ENCODE measurements around the gene HDHD3.
"Not testable (repeated sequence)": the region's sequence is repeated elsewhere in the genome, so short reads cannot be mapped to it uniquely, and the experiment has no call there.

Gene HDHD3

DNA sequence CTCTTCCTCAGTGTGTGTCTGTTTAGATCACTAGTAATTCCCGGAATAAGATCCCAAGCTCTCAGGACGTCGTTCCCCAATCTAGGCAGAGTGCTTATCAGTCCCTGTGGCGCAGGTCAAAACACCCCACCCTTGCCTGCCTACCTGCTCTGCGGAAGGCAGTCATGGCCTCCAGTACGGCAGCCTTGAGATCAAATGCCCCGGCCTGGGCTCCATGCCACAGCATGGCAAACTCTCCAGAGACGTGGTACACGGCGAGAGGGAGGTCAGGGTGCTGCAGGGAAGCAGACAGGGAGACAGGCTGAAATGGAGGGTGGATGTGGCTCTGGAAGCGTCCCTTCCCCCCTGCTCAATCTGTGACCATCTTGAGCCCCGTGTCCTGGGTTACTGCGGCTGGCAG is 12.0 kb upstream of the HDHD3 start:
- no peak for DNase-seq

DNA sequence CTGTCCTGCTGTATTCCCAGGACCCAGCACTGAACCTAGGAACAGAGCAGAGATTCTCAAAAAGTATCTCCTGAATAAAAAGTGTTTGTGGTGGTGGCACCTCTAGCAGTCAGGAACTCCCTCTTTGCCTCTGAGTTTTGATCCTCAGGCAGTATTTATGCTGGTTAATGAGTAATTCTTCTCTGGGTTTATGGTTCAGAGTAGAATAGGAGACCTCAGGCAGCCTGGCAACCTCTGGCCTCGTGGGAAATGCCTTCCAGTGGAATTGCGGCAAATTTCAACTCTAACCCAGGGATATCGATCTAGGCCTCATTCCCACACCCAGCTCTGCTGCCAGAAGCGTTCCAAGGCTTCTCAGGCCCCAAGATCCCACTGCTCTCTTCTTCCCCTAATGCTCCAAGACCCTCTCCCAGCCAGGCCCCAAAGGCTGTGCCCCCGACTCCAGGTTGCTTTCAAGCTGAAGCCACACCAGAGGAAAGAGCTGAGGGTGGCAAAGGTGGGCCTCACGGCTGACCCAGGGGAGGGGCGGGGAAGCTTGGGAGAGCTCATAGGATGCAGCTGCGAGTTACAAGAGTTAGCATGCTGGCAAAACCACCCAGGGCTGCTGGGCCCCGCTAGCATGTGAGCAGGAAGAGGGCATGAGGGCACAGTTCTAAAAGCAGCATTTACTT is 10.9 kb upstream of the HDHD3 start:
- no peak for DNase-seq

DNA sequence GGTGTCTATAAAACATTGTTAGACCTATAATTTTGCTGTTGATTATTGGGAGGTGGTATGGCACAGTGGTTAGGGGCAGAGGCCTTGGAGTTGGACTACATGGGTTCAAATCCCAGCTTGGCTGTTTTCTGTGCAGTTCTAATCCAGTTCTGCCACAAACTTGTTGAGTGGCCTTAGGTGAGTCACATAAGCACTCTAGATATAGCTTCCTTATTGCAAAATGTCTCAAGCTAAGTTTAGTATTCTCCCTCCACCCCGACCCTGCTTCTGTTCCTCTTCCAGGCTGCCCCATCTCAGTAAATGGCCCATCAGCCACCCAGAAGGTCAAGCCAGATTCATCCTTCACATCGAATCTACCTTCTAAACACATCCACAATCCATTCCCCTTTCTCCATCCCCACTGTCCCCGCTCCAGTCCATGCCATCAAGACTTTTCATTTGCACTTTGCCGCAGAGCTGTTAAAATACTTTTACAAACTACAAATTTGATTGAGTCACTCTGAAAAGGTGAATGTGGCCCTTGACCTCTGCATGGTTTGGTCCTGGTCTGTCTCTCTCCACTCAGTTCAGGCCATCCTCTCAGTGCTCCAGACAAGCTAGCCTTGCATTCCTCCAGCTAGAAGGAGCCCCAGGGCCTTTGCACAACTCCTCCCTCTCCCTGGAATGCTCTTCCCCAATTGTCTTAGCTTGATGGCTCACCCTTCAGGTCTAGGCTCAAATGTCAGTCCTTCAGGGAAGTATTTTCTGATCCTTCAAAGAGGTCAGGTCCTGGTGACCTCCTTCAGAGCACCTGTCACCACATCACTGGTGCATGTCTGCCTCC is 10.0 kb upstream of the HDHD3 start:
- no peak for DNase-seq

DNA sequence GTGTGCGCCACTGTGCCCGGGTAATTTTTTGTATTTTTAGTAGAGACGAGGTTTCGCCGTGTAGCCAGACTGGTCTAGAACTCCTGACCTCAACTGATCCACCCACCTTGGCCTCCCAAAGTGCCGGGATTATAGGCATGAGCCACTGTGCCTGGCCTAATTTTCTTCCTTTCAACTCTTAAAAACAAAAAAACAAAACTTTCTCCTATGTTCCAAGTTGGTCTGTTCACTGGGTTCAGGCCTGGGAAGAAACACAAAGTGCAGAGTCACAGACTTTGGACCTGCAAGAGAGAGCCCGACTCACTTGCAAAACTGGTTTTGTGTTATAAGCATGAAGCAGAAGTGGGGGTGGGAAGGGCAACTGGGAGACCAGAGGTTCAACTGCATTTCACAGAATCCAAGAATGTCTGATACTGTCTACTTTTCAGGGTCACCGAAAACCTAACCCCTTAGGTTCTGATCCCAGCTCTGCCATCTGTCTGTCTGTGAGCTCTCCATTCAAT is 5.2 kb upstream of the HDHD3 start:
- no peak for DNase-seq

DNA sequence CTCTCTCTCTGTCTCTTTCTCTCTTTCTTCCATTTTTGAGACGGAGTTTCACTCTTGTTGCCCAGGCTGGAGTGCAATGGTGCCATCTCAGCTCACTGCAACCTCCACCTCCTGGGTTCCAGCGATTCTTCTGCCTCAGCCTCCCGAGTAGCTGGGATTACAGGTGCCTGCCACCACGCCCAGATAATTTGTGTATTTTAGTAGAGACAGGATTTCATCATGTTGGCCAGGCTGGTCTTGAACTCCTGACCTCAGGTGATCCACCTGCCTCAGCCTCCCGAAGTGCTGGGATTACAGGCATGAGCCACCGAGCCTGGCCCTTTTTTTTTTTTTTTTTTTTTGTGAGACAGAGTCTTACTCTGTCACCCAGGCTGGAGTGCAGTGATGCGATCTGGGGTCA is 4.7 kb upstream of the HDHD3 start:
- not testable (repeated sequence) for DNase-seq

DNA sequence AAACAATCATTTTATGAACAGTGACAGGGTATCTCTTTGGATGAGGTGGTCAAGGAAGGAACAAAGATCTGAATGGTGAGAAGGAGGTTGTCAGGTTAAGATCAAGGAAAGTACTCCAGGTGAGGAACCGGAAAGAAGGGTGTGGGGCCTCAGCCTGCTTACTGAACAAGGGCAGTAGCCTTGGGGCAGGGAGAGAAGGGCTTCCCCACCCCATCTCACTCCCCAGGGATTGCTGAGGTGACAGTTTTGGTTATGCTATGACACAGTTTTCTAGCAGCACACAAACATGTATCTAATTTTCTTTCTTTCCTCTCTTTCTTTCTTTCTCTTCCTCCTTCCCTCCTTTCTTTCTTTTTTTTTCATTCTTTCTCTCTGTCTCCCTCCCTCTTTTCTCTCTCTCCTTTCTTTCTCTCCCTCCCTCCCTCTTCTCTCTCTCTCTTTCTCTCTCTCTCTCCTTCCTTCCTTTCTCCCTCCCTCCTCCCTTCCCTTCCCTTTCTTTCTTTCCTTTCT is 4.1 kb upstream of the HDHD3 start:
- no peak for DNase-seq

DNA sequence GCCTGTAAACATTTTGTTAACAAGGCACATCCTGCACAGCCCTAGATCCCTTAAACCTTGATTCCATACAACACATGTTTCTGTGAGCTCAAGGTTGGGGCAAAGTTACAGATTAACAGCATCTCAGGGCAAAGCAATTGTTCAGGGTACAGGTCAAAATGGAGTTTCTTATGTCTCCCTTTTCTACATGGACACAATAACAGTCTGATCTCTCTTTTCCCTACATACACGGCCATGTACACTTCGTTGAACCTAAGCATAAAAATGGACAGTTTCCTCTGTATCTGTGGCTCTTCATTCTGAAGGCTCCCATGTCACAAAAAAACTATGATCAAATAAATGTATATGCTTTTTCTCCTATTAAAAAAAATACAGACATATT is 3.0 kb upstream of the HDHD3 start:
- DNase-seq: not testable (repeated sequence)

DNA sequence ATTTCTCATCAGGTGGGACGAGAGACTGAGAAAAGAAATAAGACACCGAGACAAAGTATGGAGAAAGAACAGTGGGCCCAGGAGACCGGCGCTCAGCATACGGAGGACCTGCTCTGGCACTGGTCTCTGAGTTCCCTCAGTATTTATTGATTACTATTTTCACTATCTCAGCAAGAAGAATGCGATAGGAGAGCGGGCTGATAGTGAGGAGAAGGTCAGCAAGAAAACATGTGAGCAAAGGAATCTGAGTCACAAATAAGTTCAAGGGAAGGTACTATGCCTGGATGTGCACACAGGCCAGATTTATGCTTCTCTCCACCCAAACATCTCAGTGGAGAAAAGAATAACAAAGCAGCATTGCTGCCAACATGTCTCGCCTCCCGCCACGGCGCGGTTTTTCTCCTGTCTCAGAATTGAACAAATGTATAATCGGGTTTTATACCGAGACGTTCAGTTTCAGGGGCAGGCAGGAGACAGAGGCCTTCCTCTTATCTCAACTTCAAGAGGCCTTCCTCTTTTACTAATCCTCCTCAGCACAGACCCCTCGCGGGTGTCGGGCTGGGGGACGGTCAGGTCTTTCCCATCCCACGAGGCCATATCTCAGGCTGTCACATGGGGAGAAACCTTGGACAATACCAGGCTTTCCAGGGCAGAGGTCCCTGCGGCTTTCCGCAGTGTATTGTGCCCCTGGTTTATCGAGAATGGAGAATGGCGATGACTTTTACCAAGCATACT is 2.5 kb upstream of the HDHD3 start:
- not testable (repeated sequence) for DNase-seq

DNA sequence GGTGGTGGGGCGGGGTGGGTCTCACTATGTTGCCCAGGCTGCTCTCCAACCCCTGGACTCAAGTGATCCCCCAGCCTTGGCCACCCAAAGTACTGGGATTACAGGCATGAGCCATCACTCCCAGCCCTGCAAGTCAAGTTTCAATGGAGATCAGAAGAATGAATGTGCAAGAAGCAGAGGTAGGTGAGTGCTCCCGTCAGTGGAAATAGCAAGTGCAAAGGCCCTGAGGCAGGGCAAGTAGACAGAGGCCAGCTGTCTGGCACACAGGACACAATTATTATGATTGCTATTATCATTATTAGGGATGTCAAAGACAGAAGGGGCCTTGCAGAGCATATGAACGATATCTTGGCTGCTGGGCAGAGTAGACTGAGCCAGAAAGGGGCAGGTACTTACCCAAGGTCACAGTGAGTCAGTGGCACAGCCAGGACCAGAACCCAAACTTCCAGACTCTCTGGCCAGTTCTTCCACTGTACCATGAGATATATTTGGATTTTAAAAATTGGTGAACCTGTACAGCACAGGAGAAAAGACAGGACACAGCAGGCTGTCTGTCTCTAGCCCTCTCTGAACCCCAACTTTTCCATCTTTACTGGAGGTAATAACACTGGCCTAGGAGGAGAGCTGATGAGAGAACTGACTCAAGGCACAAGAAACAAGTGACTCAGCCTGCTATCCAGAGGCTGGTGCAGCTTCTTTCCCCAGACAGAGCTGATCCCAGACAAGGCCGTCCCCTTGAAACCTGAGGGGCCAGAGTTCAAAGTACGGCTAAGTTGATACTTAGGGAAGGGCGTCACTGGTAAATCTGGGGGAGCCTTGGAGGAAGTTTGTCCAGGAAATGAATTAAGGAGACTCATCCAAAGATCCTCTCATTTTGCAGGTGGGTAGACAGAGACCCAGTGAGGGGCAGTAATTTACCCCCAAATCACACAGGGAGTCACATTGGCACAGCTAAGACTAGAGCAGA is 1.4 kb downstream of the HDHD3 start:
- no peak for DNase-seq

DNA sequence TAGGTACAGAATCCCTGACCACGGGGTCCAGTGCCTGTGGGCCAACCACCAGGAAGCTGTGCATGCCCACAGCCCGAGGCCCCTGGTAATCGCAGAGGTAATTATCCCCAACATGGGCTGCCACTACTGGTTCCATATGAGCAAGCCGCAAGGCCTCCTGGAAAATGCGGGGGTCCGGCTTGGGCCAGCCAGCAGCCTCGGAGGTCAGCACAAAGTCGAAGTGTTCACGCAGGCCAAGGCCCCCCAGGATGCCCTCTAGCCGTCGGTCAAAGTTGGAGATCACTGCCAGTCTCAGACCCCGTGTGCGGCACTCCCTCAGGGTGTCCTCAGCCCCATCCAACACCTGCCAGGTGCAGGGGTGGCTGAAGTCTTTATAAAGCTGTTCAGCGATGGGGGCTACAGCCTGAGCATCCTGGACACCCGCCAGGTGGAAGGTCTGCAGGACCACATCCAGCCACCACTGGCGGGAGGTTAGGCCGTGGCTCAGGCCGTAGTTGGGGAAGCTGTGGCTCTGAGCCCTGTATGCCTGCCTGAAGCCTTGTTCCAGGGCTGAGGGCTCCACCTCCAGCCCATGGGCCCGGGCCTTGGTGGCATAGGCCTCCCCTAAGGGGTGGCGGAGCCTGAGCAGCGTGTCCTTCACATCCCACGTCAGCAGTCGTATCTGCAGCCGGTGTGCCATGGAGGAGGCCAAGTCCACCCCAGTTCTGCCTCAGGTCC is 3.0 kb downstream of the HDHD3 start:
- no peak for DNase-seq

DNA sequence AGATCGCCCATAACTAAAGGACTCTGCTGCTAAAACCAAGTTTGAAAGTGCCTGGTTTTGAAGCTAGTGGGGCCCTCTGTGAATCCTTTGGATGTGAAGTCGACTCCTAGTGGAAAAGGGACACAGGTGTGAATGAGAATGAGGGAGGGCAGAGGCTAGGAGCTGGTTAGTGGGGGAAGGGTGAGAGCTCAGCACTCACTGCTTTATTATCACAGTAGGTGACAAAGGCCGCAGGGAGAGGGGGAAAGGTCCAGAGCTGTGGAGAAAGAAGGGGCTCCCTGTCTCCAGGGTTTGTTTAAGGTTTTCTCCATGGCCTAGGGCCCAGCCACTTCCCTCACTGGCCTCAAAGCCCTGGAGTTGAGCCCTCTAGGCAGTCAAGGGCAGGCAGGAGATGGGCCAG is 3.5 kb downstream of the HDHD3 start:
- DNase-seq: no peak

DNA sequence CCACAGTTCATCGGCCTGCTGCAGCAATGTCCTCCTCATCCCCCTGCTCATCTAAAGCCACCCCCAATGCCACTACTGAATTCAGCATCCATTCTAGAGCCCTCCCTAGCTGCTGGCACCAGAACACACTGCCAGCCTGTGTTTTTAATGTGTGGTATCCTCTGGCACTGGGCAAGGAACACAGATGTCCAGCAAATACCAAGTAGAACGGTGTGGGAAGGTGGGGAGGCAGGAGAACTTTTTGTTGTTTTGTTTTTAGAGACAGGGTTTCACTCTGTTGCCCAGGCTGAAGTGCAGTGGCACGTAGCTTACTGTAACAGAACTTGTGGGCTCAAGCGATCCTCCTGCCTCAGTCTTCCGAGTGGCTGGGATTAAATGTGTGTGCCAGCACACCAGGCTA is 4.7 kb downstream of the HDHD3 start:
- no peak for DNase-seq

DNA sequence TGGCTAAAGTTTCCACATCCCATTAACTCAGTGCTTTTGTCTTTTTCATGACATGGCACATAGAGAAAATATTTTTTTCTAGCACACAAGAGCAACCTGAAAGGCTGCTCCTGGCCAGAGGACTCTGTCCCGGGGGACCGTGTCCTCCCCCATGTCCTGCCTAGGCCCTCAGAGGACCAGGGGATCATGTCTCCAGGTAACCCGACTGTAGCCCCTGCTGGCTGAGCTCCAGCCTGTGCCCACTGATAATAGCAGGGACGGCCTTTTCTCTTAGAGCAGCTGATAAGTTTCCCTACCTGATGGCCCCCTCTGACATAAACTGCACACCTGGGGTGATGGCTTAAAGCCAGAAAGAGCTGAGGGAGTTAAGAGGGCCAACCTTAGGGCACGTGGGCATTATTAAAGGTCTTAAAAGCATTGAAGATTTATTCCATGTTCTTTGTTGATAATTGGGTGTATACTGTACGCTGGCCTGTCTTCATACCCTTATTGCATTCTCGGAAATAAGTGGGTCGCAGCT is 5.9 kb downstream of the HDHD3 start:
- DNase-seq: no peak

DNA sequence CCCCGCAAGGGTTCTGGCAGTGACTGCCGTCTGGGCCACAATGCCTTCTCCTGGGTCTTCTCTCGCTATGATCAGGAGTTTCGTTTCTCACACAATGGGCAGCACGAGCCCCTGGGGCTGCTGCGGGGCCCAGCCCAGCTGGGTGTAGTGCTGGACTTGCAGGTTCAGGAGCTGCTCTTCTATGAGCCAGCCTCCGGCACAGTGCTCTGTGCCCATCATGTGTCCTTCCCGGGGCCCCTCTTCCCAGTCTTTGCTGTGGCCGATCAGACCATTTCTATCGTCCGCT is 7.0 kb downstream of the HDHD3 start:
- DNase-seq: no peak

DNA sequence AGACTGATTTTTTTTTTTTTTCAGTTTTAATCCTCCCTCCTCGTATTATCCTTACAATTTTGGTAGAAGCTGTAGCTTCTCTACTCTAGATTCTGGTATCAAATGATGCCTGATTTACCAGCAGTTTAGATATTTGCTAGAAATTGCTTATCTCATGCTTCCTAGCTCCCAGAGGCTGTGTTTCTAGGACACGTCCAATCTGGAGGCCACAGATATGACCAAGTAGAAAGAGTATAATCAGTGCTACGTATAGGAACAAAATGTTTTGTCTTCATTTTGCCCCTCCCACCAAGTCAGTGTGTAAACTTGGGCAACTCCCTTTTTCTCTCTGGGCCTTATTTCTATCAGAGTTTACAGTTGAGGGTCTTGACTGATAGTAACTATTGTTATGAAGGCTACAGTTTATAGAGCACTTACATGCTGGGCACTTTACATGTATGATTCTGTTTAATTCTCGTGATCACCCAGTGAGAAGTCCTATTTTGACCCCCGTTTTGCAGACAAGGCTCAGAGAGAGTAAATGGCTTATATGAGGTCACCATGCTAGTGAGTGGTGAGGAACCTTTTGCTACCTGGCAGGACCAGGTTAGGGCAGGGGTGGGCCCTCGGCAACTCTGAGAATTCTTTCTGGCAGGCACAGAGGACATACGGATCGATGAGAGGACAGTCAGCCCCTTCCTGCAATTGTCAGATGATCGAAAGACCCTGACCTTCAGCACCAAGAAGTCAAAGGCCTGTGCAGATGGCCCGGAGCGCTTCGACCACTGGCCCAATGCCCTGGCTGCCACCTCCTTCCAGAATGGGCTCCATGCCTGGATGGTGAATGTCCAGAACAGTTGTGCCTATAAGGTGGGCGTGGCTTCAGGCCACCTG is 7.6 kb downstream of the HDHD3 start:
- DNase-seq: no peak

DNA sequence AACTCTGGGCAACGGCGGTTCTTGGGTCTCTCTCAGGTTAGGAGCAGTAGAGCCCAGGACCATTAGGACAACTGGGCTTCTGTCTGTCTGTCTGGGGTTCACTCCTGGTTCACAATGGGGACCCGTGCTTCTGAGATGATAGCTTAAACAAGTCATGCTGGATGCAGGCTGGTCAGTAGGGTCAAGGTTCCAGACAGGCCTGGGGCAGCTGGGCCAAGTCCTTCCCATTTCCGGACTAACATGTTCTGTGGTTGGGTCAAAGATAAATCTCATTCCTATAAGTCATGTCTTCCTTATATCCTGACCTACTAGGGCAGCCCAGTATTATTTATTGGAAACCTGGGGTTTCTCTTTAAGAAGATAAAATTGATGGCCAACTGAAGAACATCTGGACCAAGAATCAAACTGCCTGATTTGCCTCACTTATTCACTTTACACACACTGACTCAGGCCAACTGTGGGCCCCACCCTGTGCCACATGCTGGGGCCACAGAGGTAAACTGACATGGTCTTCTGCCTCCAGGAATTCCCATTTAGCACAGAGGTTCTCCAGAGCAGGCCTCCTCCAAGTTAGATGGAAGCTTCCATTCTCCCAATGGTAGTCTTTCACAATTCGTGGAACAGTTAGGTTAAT is 8.3 kb downstream of the HDHD3 start:
- DNase-seq: no peak

DNA sequence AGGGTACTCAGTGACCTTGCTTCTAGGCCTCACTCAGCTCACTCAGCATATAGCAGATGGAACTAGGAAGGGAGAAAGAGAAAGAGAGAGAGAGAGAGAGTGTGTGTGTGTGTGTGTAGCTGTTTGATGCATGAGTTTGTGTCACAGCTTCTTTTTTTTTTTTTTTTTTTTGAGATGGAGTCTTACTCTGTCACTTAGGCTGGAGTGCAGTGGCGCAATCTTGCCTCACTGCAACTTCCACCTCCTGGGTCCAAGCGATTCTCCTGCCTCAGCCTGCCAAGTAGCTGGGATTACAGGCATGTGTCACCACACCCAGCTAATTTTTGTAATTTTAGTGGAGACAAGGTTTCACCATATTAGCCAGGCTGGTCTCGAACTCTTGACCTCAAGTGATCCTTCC is 11.1 kb downstream of the HDHD3 start:
- not testable (repeated sequence) for DNase-seq

DNA sequence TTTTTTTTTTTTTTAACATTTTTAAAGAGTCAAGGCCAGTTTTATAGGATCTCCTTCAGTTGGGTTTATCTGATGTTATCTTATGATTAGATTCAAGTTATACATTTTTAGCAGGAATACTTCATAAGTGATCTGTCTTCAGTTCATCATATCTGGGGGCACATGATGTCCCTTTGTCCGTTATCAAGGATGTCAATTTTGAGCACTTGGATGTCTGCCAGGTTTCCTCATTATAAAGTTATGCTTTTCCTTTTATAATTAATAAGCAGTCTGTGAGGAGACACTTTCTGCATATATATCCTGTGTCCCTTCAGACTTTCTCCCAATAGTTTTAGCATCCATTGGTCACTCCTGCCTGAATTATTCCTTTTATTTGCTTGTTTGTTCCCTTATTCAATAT is 11.8 kb downstream of the HDHD3 start:
- DNase-seq: no peak

DNA sequence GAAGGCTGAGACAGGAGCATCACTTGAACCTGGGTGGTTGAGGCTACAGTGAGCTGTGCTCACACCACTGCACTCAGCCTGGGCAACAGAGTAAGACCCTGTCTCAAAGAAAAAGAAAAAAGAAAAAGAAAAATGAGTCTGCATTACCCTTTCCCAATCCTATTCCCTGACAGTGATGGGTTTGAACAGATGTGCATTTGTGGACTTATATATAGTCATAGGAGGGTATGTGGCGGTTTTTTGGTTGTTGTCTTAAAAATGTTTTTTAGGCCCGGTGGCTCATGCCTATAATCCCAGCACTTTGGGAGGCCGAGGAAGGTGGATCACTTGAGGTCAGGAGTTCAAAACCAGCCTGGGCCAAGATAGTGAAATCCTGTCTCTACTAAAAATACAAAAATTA is 13.4 kb downstream of the HDHD3 start:
- no peak for DNase-seq
